Activated T-helper 17 cell treated with anti-CD3 and anti-CD28 coated beads, Interleukin-2, amount 50 U/mL, for 72 hours (primary cell): ENCODE data around the gene SLC22A7. TPM values are rescaled to one million over a fixed set of nuclear protein-coding genes. Genes with fewer than 3 reads are reported as not detected.
A peak's percentile ranks its signal among the peaks of the same experiment; 100 is the strongest.

ENCODE experiments used
- ATAC-seq: fragments of 150-1000 bp; cut with Tn5 transposase; replicated peaks from 2 replicates; pipeline ENCODE4 v1.10.0; 2021; ENCODE audit warnings: mild to moderate bottlenecking, moderate library complexity
- H3K27ac Mint-ChIP-seq: one replicate; pipeline ENCODE4 v1.8.0; 2022; ENCODE audit warnings: mixed read lengths
- H3K27me3 Mint-ChIP-seq: one replicate; pipeline ENCODE4 v1.8.0; 2022; ENCODE audit warnings: mixed read lengths
- H3K36me3 Mint-ChIP-seq: one replicate; pipeline ENCODE4 v1.8.0; 2022; ENCODE audit warnings: low read depth, mild to moderate bottlenecking, mixed read lengths
- H3K4me1 Mint-ChIP-seq: one replicate; pipeline ENCODE4 v1.8.0; 2022; ENCODE audit warnings: mixed read lengths
- H3K4me3 Mint-ChIP-seq: one replicate; pipeline ENCODE4 v1.8.0; 2022; ENCODE audit warnings: mild to moderate bottlenecking, mixed read lengths
- H3K9me3 Mint-ChIP-seq: one replicate; pipeline ENCODE4 v1.8.0; 2022; ENCODE audit warnings: mixed read lengths
- total RNA-seq, 2 donors: library from RNA; stranded (reverse); gene quantifications; one replicate each; pipeline ENCODE4 v1.2.3, GENCODE V29; 2022

Gene SLC22A7
- total RNA-seq, 2 donors from 2014 or later = not detected

DNA sequence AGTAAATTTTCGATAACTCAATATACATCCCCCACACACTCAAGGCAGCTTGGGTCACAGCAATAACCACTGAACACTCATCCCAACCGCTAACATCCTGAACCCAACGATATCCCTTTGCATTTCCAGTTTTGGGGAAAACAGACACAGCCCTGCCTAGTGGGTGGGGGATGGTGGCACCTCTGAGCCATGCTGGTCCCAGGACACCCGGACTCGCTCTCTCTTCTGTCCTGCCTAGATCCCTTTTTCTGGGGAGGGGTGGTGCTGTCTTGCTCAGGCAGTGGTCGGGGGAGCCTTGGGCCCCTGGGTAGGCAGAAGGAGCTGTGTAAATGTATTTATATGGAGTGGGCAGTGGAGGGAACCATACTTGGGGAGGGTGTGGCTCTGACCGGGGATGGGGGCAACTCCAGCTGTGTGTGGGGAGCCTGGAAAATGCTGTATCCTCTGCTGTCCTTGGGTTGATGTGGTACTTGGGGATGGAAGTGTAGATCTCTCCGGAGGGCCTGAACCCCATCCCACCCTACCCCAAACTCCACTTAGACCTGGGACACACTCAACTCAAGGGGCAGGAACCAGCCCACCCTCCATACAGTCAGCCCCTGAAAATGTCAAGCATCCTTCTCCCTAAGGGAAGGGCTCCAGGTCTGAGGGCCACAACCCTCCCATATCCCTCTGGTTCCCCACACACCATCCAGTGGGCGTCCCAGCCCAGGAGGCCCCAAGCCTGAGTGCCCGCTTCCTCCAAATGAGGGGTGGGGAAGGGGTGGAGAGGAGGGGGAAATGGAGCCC lies 23.7 kb upstream of the SLC22A7 start:
- Mint-ChIP-seq H3K27me3 (peaks cover 10% of the 10 kb centered on the region), H3K27ac (no peak overlapping the region), H3K36me3 (no peaks in the 10 kb centered on the region), H3K4me3 (peak overlapping the region; percentile 72), H3K4me1 (peaks cover 6% of the 10 kb centered on the region), H3K9me3 (no peaks in the 10 kb centered on the region)
- ATAC-seq = no peak

- peaks cover 6% of the 10 kb centered on the region for H3K4me1 Mint-ChIP-seq
- peaks cover 10% of the 10 kb centered on the region for H3K27me3 Mint-ChIP-seq
- H3K36me3 Mint-ChIP-seq = no peaks in the 10 kb centered on the region
- peak; percentile 53 for ATAC-seq
- no peaks in the 10 kb centered on the region for H3K9me3 Mint-ChIP-seq
- no peak overlapping the region for H3K27ac Mint-ChIP-seq
- H3K4me3 Mint-ChIP-seq = peak overlapping the region; percentile 72
Measured at GRCh38 chr6:43274916-43275597, 23.0 kb upstream of the SLC22A7 start.

DNA sequence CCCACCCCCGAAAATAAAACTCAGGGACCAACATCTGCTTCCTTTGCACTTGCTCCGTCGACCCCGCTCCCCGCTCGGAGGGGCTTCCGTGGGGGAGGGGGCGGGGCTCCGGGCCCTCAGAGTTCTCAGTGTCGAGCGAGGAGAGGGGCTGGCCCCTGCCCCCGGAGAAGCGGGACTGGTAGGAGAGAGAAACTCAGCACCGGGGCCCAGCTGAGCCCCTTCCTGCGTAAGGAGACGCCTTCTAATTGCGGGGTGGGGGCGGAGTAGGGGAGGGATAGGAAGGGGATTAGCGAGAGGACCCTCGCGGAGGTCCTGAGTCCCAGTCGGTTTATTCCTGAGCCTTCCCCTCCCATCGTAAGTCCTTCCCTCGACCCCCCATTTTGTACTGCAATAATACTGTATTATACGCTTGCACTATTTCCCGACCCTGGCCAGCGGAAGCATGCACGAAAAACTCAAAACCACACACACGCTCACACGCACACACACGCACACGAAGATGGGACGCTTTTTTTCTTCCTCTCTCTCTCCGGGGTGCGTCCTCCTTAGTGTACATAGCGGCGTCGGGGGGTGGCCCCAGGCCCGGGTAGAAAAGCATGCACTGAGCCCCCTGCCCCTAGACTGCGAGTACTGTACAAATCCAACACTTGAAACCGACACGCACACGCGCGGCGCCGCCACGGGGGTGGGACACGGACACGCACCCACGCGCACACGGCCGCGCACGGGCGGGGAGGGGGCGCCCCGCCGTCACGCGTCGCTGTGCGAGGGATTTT lies 22.1 kb upstream of the SLC22A7 start:
- peaks cover 6% of the 10 kb centered on the region for H3K4me1 Mint-ChIP-seq
- H3K36me3 Mint-ChIP-seq = no peaks in the 10 kb centered on the region
- peak overlapping the region; percentile 72 for H3K4me3 Mint-ChIP-seq
- H3K27ac Mint-ChIP-seq = peak overlapping the region; percentile 54
- H3K9me3 Mint-ChIP-seq = no peaks in the 10 kb centered on the region
- ATAC-seq = peak; percentile 59
- H3K27me3 Mint-ChIP-seq = peaks cover 15% of the 10 kb centered on the region

DNA sequence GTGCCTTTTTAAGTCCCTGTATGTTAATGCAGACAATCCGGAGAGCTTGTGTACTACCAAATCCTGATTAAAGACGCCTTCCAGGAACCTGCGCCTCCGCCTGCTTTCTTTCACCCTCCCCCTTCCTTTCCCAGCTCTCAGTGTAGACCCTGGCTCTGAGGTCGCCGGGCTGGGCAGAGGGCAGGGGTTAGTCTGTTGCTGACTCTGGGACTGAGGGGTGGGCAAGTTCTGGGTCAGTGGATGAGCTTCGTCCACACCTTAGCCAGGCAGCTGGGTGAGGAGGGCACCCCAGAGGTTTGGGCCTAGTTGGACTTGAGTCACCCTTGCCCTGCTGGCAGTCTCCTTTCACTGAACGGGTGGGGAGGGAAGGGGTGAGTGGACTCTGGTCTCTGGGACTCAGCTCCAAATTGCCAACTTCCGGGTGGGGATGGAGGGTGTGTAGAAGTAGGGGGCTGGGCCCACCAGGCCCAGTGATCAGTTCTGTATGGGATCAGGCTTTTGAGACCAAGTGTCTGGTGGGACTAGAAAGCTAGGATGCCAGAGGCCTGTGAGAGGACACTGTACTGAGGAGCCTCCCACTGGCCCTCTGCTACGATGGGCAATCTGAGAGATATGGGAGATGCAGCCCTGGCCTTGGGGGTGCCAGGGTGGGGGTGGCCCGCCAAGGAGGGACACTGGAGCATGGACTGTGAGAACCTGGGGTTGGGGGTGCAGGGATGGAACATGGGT lies 21.3 kb upstream of the SLC22A7 start:
- Mint-ChIP-seq H3K9me3 (no peaks in the 10 kb centered on the region), H3K27ac (no peak overlapping the region), H3K36me3 (no peaks in the 10 kb centered on the region), H3K4me3 (peak overlapping the region; percentile 72), H3K27me3 (peaks cover 21% of the 10 kb centered on the region), H3K4me1 (peaks cover 6% of the 10 kb centered on the region)
- no peak for ATAC-seq

DNA sequence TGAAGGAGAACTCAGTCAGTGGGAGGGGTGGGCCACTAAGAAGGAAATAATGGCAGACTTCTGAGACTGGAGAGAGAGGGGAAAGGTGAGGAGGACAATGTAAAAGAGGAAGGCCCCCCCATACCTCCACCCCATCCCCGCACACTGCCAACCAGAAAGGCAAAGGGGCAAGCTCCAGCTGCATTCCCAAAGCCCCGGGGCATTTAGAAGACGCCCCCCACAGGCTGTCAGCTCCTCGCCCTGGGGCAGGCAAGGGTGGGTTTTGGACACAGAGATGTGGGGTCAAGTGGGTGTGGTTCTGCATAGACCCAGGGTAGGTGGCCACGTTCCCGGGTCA lies 20.8 kb upstream of the SLC22A7 start:
- Mint-ChIP-seq H3K27me3 (peaks cover 22% of the 10 kb centered on the region), H3K27ac (no peak overlapping the region), H3K36me3 (no peaks in the 10 kb centered on the region), H3K4me3 (no peak overlapping the region), H3K4me1 (peaks cover 6% of the 10 kb centered on the region), H3K9me3 (no peaks in the 10 kb centered on the region)
- ATAC-seq = no peak

GRCh38 chr6:43277643-43278523 lies 20.2 kb upstream of the SLC22A7 start:
- no peaks in the 10 kb centered on the region for H3K36me3 Mint-ChIP-seq
- no peak overlapping the region for H3K27ac Mint-ChIP-seq
- H3K4me1 Mint-ChIP-seq = peaks cover 6% of the 10 kb centered on the region
- H3K9me3 Mint-ChIP-seq = no peaks in the 10 kb centered on the region
- no peak overlapping the region for H3K4me3 Mint-ChIP-seq
- ATAC-seq = no peak
- H3K27me3 Mint-ChIP-seq = peaks cover 22% of the 10 kb centered on the region

DNA sequence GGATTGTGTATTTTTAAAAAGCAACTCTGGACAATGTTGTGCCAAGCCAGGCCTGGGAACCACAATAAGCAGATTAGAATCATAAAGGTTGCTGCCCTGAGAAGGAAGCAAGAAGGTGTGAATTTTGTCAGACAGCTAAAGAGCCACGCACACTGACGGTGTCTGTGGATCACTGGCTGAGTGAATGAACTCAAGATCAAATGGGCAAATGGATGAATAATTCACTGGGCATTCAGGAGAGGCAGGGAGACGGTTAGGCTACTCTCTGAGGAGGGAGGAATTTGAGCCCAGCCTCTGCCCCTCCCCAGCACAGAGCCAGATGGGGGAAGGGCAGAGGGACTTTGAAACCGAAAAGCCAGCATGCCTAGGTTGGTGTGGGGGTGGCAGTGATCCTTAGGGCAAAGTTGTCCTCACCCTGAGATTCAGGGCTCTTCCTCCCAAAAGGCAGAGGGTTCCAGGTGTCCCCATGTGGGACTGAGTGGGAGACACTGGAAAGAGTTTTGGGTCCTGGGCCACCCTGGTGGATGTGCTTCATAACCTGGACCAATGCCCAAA lies 19.5 kb upstream of the SLC22A7 start:
- Mint-ChIP-seq H3K27me3 (peaks cover 22% of the 10 kb centered on the region), H3K36me3 (no peaks in the 10 kb centered on the region), H3K4me1 (peaks cover 6% of the 10 kb centered on the region), H3K27ac (no peak overlapping the region), H3K4me3 (no peak overlapping the region), H3K9me3 (no peaks in the 10 kb centered on the region)
- no peak for ATAC-seq

GRCh38 chr6:43280234-43280633 lies 17.8 kb upstream of the SLC22A7 start:
- Mint-ChIP-seq H3K27ac (no peak overlapping the region), H3K36me3 (no peaks in the 10 kb centered on the region), H3K27me3 (peaks cover 22% of the 10 kb centered on the region), H3K4me1 (peaks cover 6% of the 10 kb centered on the region), H3K4me3 (no peak overlapping the region), H3K9me3 (no peaks in the 10 kb centered on the region)
- ATAC-seq = no peak

DNA sequence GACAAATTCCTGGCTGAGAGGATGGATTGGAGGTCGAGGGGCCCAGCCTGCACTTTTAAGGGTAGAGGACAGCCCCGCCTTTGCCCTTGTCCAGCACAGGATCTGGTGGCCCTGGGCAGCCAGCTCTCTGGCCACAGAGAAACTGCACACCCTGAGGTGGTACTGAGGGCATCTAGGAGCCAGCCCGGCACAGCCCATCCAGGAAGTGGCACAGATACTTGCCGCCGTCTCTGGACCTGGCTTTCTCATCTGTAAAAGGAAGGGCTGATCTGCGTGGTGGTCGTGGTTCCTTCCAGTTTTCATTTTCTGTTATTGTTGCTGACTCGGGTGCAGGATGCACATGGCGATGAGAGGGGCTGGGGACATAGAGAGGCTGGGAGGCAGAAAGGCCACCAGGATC lies 16.0 kb upstream of the SLC22A7 start:
- Mint-ChIP-seq H3K4me3 (no peak overlapping the region), H3K36me3 (no peaks in the 10 kb centered on the region), H3K27ac (no peak overlapping the region), H3K9me3 (no peaks in the 10 kb centered on the region), H3K27me3 (peaks cover 27% of the 10 kb centered on the region), H3K4me1 (no peaks in the 10 kb centered on the region)
- no peak for ATAC-seq

GRCh38 chr6:43282636-43283513 lies 15.2 kb upstream of the SLC22A7 start:
- no peaks in the 10 kb centered on the region for H3K4me1 Mint-ChIP-seq
- H3K27me3 Mint-ChIP-seq = peaks cover 24% of the 10 kb centered on the region
- no peak for ATAC-seq
- H3K27ac Mint-ChIP-seq = no peak overlapping the region
- no peaks in the 10 kb centered on the region for H3K36me3 Mint-ChIP-seq
- H3K9me3 Mint-ChIP-seq = no peaks in the 10 kb centered on the region
- no peak overlapping the region for H3K4me3 Mint-ChIP-seq

DNA sequence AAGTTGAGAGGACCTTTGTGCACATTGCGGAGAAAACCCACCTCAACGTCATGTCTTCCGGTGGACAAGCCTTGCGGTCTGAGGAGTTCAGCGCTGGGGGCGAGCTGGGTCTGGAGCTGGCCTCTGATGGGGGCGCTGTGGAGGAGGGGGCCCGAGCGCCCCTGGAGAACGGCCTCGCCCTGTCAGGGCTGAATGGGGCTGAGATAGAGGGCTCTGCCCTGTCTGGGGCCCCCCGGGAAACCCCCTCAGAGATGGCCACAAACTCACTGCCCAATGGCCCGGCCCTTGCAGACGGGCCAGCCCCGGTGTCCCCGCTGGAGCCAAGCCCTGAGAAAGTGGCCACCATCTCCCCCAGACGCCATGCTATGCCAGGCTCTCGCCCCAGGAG lies 14.6 kb upstream of the SLC22A7 start:
- no peak overlapping the region for H3K4me3 Mint-ChIP-seq
- no peaks in the 10 kb centered on the region for H3K4me1 Mint-ChIP-seq
- H3K27me3 Mint-ChIP-seq = peaks cover 24% of the 10 kb centered on the region
- no peaks in the 10 kb centered on the region for H3K9me3 Mint-ChIP-seq
- ATAC-seq = no peak
- no peak overlapping the region for H3K27ac Mint-ChIP-seq
- no peaks in the 10 kb centered on the region for H3K36me3 Mint-ChIP-seq

DNA sequence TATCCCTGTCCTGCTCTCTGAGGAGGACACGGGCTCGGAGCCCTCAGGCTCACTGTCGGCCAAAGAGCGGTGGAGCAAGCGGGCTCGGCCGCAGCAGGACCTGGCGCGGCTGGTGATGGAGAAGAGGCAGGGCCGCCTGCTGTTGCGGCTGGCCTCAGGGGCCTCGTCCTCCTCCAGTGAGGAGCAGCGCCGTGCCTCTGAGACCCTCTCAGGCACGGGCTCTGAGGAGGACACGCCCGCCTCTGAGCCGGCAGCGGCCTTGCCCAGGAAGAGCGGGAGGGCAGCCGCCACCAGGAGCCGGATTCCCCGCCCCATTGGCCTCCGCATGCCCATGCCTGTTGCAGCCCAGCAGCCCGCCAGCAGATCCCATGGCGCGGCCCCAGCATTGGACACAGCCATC lies 14.2 kb upstream of the SLC22A7 start:
- Mint-ChIP-seq H3K36me3 (no peaks in the 10 kb centered on the region), H3K4me3 (no peak overlapping the region), H3K27ac (no peak overlapping the region), H3K9me3 (no peaks in the 10 kb centered on the region), H3K4me1 (no peaks in the 10 kb centered on the region), H3K27me3 (peaks cover 24% of the 10 kb centered on the region)
- no peak for ATAC-seq
